Astrocyte (in vitro differentiated cells and primary cell): ENCODE results near the gene AGBL5. TPM values are rescaled to one million over a fixed set of nuclear protein-coding genes. Genes with fewer than 3 reads are reported as not detected.

ENCODE experiments used
- DNase-seq: peaks from one replicate; pipeline ENCODE4 v3.0.0-alpha.2; 2010; ENCODE audit warnings: low read depth
- FAIRE-seq: peaks from 2 replicates; lab custom pipeline; 2011; peaks lifted over from hg19 to GRCh38; lab: Jason Lieb, UNC
- H2AFZ ChIP-seq: 2 replicates; pipeline ENCODE4 v1.6.0; 2012; ENCODE audit warnings: low read depth, low read length, inconsistent platforms
- H3K27ac ChIP-seq: 2 replicates; pipeline ENCODE4 v1.5.1; 2011; ENCODE audit warnings: low read depth, low read length, inconsistent platforms
- H3K27me3 ChIP-seq: 2 replicates; pipeline ENCODE4 v1.6.0; 2011; ENCODE audit warnings: low read length, inconsistent platforms; ENCODE audit not compliant: insufficient read depth
- H3K36me3 ChIP-seq: 2 replicates; pipeline ENCODE4 v1.5.1; 2011; ENCODE audit warnings: low read length, inconsistent platforms; ENCODE audit not compliant: insufficient read depth
- H3K4me1 ChIP-seq: 2 replicates; pipeline ENCODE4 v1.5.1; 2011; ENCODE audit warnings: low read length, inconsistent platforms; ENCODE audit not compliant: insufficient read depth
- H3K4me2 ChIP-seq: 2 replicates; pipeline ENCODE4 v1.6.0; 2012; ENCODE audit warnings: low read length, inconsistent platforms
- H3K4me3 ChIP-seq: 2 replicates; pipeline ENCODE4 v1.5.1; 2011; ENCODE audit warnings: low read depth, mild to moderate bottlenecking, low read length, inconsistent platforms; ENCODE audit not compliant: insufficient read depth
- H3K79me2 ChIP-seq: 2 replicates; pipeline ENCODE4 v1.6.0; 2012; ENCODE audit warnings: mild to moderate bottlenecking, low read length, inconsistent platforms; ENCODE audit not compliant: insufficient read depth
- H3K9ac ChIP-seq: 2 replicates; pipeline ENCODE4 v1.6.0; 2012; ENCODE audit warnings: mild to moderate bottlenecking, low read length, inconsistent platforms
- H3K9me3 ChIP-seq: 2 replicates; pipeline ENCODE4 v1.5.1; 2012; ENCODE audit warnings: low read depth, mild to moderate bottlenecking, low read length, inconsistent platforms; ENCODE audit not compliant: insufficient read depth
- H4K20me1 ChIP-seq: 2 replicates; pipeline ENCODE4 v1.6.0; 2012; ENCODE audit warnings: low read length, inconsistent platforms; ENCODE audit not compliant: insufficient read depth
- H3K27ac Mint-ChIP-seq: one replicate; pipeline ENCODE4 v1.8.0; 2021; ENCODE audit warnings: mild to moderate bottlenecking, mixed read lengths; ENCODE audit not compliant: unreplicated experiment
- H3K27me3 Mint-ChIP-seq: one replicate; pipeline ENCODE4 v1.8.0; 2021; ENCODE audit warnings: low read depth, mixed read lengths; ENCODE audit not compliant: unreplicated experiment
- H3K36me3 Mint-ChIP-seq: one replicate; pipeline ENCODE4 v1.8.0; 2021; ENCODE audit warnings: low read depth, mixed read lengths; ENCODE audit not compliant: unreplicated experiment
- H3K4me1 Mint-ChIP-seq: one replicate; pipeline ENCODE4 v1.8.0; 2021; ENCODE audit warnings: low read depth, mixed read lengths; ENCODE audit not compliant: unreplicated experiment
- H3K4me3 Mint-ChIP-seq: one replicate; pipeline ENCODE4 v1.8.0; 2021; ENCODE audit warnings: mild to moderate bottlenecking, moderate library complexity, mixed read lengths; ENCODE audit not compliant: unreplicated experiment
- H3K9me3 Mint-ChIP-seq: one replicate; pipeline ENCODE4 v1.8.0; 2021; ENCODE audit warnings: mild to moderate bottlenecking, mixed read lengths; ENCODE audit not compliant: unreplicated experiment
- CTCF ChIP-seq: IDR thresholded peaks from 2 replicates; pipeline ENCODE4 v1.5.1; 2011; ENCODE audit warnings: low read depth, mild to moderate bottlenecking, inconsistent platforms, low read length, moderate library complexity; ENCODE audit not compliant: insufficient read depth
- EZH2 ChIP-seq: IDR thresholded peaks from 2 replicates; pipeline ENCODE4 v1.6.1; 2012; ENCODE audit warnings: mild to moderate bottlenecking, low read length, inconsistent platforms; ENCODE audit not compliant: insufficient read depth
- total RNA-seq: library from RNA; stranded (reverse); gene quantifications from 2 replicates; pipeline ENCODE4 v1.2.1, GENCODE V29; 2021

AGBL5 gene
- total RNA-seq, 1 donor from 2014 or later: 20.7 TPM

- Mint-ChIP-seq H3K9me3 (no peaks in the 10 kb centered on the region), H3K4me3 (no peak overlapping the region), H3K4me1 (peaks cover 34% of the 10 kb centered on the region), H3K36me3 (peaks cover 25% of the 10 kb centered on the region), H3K27ac (no peak overlapping the region), H3K27me3 (no peaks in the 10 kb centered on the region)
- no peaks in the 10 kb centered on the region for H3K9me3 ChIP-seq
- H3K4me1 ChIP-seq: peaks cover 9% of the 10 kb centered on the region
- H3K27ac ChIP-seq: no peak overlapping the region
- H3K4me3 ChIP-seq: no peak overlapping the region
- FAIRE-seq: no peak
- H3K27me3 ChIP-seq: no peaks in the 10 kb centered on the region
- no peaks in the 10 kb centered on the region for H3K36me3 ChIP-seq
- no peak overlapping the region for H3K9ac ChIP-seq
- H4K20me1 ChIP-seq: peaks cover 76% of the 10 kb centered on the region
- H3K79me2 ChIP-seq: peaks cover 22% of the 10 kb centered on the region
- H3K4me2 ChIP-seq: no peak overlapping the region
- no peak for DNase-seq
- no peak overlapping the region for H2AFZ ChIP-seq
- no peak for TF ChIP-seq CTCF
- no peak for TF ChIP-seq EZH2
Observed at GRCh38 chr2:27024188-27024587, 27.3 kb upstream of the AGBL5 start.

GRCh38 chr2:27024812-27025211, 26.7 kb upstream of the AGBL5 start:
- H3K9me3 ChIP-seq: no peaks in the 10 kb centered on the region
- H3K27me3 Mint-ChIP-seq: no peaks in the 10 kb centered on the region
- H3K9ac ChIP-seq: no peak overlapping the region
- H4K20me1 ChIP-seq: peaks cover 75% of the 10 kb centered on the region
- no peak overlapping the region for H3K27ac Mint-ChIP-seq
- TF ChIP-seq CTCF: no peak
- TF ChIP-seq EZH2: no peak
- no peak overlapping the region for H2AFZ ChIP-seq
- H3K4me2 ChIP-seq: no peak overlapping the region
- no peak overlapping the region for H3K27ac ChIP-seq
- no peak overlapping the region for H3K4me3 Mint-ChIP-seq
- no peaks in the 10 kb centered on the region for H3K27me3 ChIP-seq
- FAIRE-seq (no peak), DNase-seq (no peak)
- peaks cover 30% of the 10 kb centered on the region for H3K4me1 Mint-ChIP-seq
- no peaks in the 10 kb centered on the region for H3K9me3 Mint-ChIP-seq
- H3K36me3 Mint-ChIP-seq: peaks cover 25% of the 10 kb centered on the region
- H3K4me3 ChIP-seq: no peak overlapping the region
- no peaks in the 10 kb centered on the region for H3K36me3 ChIP-seq
- peaks cover 27% of the 10 kb centered on the region for H3K79me2 ChIP-seq
- peaks cover 11% of the 10 kb centered on the region for H3K4me1 ChIP-seq

GRCh38 chr2:27025281-27025800, 26.1 kb upstream of the AGBL5 start:
- Histone ChIP-seq H3K36me3 (no peaks in the 10 kb centered on the region), H3K27ac (no peak overlapping the region), H2AFZ (no peak overlapping the region), H3K4me2 (no peak overlapping the region), H3K79me2 (peaks cover 27% of the 10 kb centered on the region), H3K9ac (no peak overlapping the region), H4K20me1 (peaks cover 70% of the 10 kb centered on the region), H3K4me3 (no peak overlapping the region), H3K27me3 (no peaks in the 10 kb centered on the region), H3K9me3 (no peaks in the 10 kb centered on the region), H3K4me1 (peaks cover 11% of the 10 kb centered on the region)
- Mint-ChIP-seq H3K4me1 (peaks cover 24% of the 10 kb centered on the region), H3K4me3 (no peak overlapping the region), H3K36me3 (peaks cover 29% of the 10 kb centered on the region), H3K9me3 (no peaks in the 10 kb centered on the region), H3K27ac (peak overlapping the region; percentile 72), H3K27me3 (no peaks in the 10 kb centered on the region)
- DNase-seq (no peak), FAIRE-seq (no peak)
- TF ChIP-seq EZH2 (no peak), CTCF (no peak)
